GM12875 (cell line): ENCODE measurements around the gene GPR84.

ENCODE experiments used
- H3K4me3 ChIP-seq: one replicate; pipeline ENCODE4 v1.5.1; 2011; ENCODE audit warnings: low read depth, low read length, control low read depth
- TF ChIP-seq, protein P1 (sequence below): IDR thresholded peaks from 2 replicates; pipeline ENCODE4 v1.5.1; 2011; ENCODE audit warnings: low read depth, mild to moderate bottlenecking, control low read depth, inconsistent platforms, low read length, moderate library complexity, borderline replicate concordance; ENCODE audit not compliant: insufficient read depth

Gene GPR84

DNA sequence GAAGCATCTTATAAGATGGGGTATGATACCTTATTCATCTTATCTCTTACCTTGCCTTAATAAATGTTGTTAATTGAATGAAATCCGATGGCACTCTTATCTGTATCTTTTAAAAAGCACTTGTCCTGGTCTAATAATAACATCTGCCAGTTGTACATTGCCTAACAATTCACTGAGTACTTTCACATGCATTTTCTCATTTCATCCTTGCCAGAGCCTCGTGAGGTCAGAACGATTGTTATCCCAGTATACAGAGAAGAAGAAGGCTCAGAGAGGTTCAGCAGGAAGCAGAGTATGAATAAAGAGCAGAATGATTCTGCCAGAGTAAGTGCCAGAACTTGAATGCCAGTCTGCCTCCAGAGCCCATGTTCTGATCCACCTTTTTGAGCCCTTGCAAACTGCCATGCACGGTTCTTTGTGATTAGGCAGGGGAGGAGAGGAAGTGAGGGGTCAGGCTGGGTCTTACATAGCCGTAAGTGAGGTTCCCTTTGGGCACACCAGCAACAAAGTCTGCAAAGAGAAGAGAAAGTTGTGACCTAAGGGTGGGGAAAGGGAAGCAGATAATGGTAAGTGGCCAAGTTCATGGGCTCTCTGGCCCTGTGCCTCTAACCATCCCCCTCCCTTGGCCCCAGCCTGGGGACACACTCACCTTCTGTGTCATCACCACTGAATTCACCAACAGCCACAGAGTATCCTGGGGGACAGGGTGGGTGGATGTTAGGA is 43.1 kb upstream of the GPR84 start:
- H3K4me3 ChIP-seq: no peak overlapping the region
- TF ChIP-seq, protein P1, sequence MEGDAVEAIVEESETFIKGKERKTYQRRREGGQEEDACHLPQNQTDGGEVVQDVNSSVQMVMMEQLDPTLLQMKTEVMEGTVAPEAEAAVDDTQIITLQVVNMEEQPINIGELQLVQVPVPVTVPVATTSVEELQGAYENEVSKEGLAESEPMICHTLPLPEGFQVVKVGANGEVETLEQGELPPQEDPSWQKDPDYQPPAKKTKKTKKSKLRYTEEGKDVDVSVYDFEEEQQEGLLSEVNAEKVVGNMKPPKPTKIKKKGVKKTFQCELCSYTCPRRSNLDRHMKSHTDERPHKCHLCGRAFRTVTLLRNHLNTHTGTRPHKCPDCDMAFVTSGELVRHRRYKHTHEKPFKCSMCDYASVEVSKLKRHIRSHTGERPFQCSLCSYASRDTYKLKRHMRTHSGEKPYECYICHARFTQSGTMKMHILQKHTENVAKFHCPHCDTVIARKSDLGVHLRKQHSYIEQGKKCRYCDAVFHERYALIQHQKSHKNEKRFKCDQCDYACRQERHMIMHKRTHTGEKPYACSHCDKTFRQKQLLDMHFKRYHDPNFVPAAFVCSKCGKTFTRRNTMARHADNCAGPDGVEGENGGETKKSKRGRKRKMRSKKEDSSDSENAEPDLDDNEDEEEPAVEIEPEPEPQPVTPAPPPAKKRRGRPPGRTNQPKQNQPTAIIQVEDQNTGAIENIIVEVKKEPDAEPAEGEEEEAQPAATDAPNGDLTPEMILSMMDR: no peak

DNA sequence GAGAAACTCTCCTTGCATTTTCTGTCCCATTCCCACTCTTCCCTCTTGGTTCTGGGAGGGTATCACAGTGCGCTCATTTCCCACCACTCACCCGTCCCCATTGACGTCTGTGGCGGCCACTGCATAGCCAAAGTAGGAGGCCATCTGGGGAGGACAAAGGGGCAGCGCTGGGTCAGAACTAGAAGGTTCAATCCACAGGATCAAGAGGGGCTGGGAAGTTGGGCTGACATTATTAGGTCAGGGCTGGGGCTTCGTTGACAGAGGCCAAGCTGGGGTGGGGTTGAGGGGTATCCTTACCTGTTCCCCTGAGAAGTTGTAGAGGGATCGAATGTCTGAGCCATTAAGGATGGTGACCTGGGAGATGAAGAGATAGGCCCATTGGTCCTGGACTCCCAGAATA is 41.3 kb upstream of the GPR84 start:
- TF ChIP-seq, protein P1: no peak

DNA sequence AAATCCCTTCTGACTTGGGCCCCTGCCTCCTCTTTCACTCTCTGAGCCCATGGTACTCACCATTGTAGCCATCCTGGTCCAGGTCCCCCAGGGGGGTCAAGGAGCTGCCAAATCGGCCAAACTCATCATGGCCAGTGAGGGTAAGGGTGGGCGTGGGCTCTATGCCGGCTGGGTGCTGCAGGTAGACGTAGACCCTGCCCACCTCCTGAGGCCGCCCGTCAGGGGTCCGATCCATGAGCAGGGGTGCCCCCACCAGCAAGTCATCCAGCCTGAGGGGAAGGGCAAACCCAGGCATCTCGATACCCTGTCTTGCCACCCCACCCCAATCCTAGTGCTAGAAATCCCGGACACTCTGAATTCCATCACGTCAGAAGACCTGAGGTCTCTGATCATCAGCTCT is 40.8 kb upstream of the GPR84 start:
- no peak overlapping the region for H3K4me3 ChIP-seq
- TF ChIP-seq, protein P1: no peak

More for the DNA sequence above, 41.3 kb upstream of the GPR84 start:
- no peak overlapping the region for H3K4me3 ChIP-seq

DNA sequence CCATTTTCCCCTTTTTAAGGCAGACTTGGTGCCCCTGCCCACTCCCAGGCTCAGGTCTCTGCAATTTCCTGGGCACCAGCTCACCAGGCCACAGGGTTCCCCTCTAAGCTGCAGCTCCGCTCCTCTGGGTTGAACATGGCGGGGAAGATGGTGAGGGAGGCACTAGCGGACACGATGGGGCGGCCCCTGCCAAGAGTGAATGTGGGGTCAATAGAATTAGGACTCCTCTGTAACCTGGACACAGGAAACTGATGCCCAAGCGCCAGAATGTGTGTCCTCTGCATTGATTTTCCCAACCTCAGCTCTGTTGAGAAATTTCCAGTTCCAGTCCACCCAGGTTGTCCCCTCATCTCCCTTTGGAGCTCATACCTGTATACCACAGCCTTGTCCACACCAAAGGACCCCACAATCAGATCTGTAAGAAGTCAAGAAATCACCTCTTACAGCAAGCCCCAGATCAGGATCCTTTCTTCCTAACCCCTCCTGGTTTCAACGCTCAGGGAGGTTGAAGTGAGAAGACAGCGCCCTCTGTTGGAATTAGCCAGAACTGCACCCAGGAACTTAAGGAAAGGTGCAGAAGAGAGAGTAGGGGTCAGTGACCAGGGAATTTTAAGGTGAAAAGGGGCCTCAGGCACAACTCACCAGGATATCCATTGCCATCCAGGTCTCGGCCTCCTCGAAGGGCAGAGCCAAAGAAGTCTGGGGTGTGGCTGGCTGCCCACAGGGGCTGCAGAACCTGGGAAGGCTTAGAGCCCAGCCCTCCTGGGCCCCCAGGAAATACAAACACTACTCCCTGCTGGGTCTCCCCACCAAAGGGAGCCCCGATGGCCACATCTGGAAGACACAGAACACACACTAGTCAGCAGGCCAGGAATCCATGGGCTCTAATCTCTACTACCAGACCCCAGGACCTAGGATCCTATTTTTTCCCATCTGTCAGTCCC is 40.0 kb upstream of the GPR84 start:
- TF ChIP-seq, protein P1: peak; percentile 90
- no peak overlapping the region for H3K4me3 ChIP-seq

DNA sequence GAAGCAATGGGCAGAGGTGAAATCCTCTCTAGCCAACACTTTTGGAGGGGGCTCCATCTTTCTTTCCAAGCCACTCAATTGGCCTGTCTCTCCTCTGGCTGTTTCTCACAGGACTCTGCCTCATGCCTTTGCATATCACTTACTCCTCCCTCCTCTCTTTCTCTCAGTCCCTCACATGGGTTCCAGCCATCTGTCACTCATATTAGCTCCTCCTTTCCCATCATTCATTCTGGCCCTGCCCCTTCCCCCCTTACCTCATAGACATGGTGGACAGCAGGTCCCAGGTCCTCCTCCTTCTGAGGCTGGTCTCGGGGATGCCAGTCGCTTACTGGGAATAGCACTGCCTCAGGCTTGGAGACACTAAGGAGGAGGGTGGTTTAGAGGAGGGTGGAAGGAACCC is 36.8 kb upstream of the GPR84 start:
- TF ChIP-seq, protein P1: no peak
- H3K4me3 ChIP-seq: no peak overlapping the region

DNA sequence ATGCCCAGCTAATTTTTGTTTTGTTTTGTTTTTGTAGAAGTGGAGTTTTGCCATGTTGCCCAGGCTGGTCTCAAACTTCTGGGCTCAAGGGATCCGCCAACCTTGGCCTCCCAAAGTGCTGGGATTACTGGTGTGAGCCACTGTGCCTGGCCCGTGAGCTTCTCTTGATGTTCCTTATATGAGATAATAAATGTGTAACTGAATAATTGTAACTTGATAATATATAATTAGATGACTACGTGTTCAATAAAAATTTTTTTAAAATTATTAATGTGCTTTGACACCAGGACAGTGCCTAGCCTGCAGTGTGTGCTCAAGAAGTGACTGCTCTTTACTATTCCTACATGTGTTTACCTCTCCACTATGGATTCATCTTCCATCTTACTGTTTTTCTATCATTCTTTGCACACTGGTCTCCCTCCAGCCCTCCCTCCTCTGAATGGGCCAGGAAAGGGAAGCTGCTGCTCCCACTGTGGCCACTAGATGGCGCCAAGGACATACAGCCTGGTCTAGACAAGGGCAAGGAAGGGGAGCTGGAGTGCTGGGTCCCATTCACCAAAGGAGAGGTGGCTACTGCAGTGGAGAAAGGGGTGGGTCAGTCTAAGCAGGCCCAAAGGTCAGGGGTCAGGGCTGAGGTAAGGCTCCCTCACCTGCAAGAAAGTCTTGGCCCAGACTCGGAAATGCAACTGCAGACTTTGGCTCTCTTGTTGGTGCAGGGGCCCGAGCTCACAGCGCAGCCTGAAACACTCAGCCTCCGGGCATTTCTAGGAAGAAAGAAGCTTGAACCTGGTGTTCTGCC is 34.9 kb upstream of the GPR84 start:
- TF ChIP-seq, protein P1: peak; percentile 97
- no peak overlapping the region for H3K4me3 ChIP-seq
